ENCODE results near the gene SH3GL3.
A peak's percentile ranks its signal among the peaks of the same experiment; 100 is the strongest.

The SH3GL3 gene

DNA sequence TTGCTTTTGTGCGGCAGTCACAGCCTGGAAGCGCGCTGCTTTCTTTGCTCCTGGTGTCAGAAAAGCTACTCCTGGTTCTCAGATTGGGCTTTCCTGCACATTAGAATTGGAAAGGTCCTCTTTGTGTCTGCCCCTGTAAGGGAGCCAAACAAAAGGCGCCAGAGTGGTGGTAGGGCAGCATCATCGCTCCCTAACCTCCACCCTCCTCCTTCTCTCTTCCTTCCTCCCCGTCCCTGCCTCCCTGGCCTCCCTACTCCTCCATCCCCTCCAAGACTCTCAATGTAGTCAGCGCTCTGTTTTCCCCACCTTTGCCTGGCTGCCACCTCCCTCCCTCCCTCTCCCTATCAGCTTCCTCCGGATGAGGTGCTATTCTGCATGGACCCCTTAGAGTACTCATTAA is 65.3 kb downstream of the SH3GL3 start:
- no peak for DNase-seq

DNA sequence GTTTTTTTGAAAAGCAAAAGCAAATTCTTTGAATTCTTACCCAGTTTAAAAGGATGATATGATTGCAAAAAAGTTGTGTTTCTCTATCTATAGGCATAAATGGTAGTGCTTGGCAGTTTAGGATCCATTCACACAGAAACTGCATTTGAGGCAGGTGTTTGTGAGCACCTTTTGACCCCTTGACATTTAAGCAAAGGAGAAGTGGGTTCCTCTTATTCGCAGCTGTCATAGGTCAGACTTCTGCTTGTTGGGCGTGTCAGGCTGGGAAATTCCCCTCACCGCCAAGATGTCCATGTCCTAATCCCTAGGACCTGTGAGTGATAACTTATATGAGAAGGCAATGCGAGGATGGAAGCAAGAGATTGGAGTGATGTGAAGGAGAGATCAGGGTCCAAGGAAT is 67.4 kb downstream of the SH3GL3 start:
- no peak for DNase-seq

DNA sequence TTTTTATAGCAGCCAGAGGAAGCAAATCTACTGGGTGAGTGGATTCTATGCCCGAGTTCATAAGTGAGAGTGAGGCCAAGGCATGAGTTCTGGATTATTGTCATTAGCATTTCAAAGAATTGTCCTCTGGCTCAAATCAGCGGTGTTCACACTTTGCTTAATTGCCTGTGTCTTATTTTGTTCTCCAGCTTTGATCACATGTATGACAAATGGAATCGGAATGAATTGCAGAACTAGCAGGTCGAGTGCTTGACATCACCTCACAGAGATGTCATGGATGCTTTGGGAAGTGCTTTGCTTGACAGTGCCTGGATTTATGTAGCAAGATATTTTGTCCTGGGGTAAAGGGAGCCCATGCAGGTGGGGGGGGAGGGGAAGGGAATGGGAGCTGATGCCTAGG is 68.0 kb downstream of the SH3GL3 start:
- DNase-seq, result no peak

DNA sequence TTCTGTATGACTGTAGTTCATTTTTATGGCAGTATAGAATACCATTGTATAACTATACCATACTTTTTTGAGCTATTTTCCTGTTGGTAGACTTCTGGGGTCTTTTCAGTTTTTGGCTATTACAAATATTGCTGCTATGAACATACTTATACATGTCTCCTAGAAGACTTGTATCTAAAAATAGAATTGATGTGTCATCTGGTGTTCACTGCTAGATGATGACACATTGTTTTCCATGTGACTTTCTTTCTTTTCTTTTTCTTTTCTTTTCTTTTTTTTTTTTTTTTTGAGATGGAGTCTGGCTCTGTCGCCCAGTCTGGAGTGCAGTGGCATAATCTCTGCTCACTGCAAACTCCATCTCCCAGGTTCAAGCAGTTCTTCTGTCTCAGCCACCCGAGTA is 69.8 kb downstream of the SH3GL3 start:
- DNase-seq, result no peak

DNA sequence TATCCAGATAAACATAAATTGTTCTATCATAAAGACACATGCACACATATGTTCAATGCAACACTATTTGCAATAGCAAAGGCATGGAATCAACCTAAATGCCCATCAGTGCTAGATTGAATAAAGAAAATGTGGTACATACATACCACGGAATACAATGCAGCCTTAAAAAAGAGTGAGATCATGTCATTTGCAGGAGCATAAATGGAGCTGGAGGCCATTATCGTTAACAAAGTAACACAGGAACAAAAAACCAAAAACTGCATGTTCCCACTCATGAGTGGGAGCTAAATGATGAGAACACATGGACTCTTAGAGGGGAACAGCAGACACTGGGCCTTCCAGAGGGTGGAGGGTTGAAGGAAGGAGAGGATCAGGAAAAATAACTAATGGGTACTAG is 79.2 kb downstream of the SH3GL3 start:
- no peak for DNase-seq

DNA sequence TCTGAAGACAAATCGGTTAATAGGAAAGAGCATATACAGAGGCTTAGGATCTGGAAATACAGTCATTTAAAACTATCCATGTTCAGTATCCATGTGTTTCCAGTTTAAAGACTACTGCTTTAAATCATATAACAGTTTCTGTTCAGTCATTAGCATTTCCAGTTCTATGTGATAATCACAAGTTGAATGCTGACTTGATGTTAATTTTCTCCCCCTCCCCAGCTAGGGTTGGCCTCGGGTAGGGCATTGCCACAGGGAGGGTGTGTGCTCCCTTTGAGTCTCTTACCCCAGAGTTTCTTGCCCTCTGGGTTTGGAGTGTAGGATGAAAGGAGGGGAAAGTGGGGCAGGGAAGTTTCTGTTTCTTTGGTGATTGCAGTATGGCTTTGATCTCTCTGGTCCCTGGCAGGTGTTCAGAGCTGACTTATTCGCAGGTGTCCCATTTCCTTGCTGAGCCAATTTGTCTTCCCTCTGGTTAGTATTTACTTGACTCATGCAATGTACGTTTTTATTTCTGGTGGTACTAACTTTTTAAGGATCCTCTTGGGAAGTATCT is 86.3 kb downstream of the SH3GL3 start:
- no peak for DNase-seq

DNA sequence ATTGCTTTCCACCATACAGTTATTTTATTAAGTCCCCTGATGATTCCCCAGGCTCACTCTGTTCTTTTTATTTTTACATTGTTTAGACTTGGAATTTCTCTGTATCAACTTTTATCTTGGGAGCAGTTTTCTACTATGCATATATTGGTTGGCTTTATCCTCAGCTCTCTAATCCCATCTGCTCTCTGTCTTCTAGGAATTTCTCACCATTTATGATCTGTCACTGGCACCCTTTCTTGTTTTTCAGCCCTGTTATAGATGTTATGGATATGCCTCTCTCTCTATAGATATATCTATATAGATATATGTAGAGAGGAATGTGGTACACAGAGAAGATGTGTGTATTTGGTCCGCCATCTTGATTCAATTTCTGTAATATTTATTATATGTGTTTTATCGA is 90.5 kb downstream of the SH3GL3 start:
- DNase-seq, result no peak

DNA sequence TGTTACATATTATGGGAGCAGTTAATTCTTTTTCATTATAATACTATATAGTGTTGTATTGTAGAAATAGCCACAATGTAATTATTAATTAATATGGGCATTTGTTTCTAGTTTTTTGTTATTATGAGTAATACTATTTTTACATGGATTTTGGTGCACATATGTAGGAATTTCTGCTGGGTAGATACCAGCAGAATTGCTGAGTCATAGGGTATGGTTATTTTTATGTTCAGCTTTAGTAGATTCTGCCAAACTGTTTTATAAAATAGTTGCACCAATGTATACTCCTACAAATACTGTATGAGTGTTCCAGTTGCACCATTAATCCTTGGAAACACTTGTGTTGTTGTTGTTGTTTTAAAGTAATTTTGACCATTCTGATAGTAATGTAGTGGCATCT is 91.5 kb downstream of the SH3GL3 start:
- DNase-seq, result no peak

DNA sequence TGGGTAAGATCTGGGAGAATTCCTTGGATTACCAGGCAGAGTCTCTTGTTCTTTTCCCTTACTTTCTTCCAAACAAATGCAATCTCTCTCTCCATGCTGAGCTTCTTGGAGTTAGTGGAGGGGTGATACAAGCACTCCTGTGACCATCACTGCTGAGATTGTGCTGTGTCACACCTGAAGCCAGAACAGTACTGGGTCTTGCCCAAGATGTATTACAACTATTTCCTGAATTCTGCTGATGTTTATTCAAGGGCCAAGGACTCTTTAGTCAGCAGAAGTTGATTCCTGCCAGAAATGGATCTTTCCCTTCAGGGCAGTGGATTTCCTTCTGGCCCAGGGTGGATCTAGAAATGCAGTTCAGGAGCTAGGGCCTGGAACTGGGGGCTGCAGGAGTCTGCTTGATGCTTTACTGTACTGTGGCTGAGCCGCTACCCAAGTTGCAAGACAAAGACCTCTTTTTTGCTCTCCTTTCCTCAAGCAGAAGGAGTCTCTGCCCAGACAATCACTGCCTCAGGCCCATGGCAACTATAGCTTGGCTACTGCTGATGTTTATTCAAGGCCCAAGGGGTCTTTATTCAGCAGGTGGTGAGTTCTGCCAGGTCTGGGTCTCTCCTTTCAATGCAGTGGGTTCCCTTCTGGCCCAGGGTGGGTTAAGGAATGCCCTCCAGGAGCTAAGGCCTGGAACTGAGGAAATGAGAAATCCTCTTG is 98.8 kb downstream of the SH3GL3 start:
- no peak for DNase-seq

DNA sequence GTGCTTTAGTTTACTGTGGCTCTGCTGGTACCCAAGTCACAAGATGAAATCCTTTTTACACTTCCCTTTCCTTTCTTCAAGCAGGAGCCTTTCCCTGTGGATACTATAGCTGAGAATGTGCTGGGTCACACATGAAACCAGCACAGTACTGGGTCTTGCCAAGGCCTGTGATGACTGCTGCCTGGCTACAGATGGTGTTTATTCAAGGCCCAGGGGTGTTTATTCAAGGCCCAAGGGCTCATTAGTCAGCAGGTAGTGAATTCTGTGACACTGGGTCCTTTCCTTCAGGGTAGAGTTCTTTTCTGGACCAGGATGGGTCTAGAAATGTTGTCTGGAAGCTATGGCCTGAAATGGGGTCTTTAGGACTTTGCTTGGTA is 99.4 kb downstream of the SH3GL3 start:
- DNase-seq, result no peak

DNA sequence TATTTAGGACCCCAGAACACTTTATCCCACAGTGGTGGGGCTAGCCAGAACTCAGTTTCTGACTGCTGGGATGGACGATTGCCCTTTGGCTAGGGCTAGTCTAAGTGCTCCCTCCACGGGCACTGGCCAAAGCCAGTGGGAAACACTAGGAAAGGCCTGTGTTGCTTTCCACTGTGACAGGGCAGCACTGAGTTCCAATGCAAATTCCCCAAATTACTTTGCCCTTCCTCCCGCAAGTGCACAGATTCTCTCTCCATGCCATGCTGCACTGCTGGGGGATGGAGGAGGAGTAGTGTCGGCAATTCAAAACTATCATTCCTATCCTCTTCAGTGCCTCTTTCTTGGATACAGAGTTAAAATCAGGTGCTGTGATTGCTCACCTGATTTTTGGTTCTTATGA is 100.0 kb downstream of the SH3GL3 start:
- DNase-seq, result no peak

DNA sequence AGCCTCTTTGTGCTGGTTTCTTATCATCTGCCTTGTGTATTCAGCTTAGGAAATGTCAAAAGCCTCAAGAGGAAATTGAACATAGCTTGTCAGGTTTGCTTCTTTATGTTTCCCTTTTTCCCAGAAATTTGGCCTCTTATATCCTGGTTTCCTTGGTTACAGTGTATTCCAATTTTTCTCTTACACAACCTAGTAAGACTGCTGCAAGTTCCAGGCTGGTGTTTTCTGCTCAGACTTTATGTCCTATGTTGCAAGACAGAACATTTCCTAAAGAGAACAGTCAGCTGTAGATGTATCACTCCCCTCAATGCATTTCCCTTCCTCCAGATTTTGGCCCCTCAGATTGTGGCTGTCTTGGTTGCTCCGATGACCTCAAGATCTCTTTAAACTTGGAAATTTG is 102.5 kb downstream of the SH3GL3 start:
- no peak for DNase-seq

DNA sequence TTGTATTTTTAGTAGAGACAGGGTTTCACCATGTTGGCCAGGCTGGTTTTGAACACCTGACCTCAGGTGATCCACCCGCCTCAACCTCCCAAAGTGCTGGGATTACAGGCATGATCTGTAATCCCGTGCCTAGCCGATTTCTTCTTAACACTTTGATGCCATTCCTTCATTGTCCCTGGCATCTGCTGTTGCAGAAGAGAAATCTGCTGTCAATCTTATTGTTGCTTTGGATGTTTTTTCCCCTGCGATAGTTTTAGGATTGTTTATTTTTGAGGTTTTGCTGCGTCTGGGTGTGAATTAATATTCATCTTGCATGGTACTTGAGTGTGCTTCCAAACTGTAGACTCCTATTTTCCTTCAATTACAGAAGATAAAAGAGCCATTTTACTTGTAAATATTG is 107.4 kb downstream of the SH3GL3 start:
- no peak for DNase-seq

DNA sequence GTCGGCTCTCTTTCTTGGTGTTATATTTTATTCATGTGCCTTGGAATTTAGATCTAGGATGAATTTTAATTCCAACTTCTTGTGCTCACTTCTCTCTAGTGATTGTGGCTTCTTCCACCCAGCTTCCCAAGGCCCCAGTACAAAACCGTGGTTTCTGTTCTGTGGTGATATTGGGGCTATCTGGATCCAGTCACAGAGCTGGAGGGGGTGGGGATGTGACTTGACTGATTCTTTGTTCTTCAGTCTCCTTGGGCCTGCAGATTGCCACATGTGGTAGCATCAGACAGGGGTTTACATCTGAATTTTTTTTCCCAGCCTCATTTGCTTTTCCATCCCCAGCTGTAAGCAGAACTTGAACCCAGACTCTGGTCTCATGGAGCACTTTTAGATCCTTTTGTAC is 108.2 kb downstream of the SH3GL3 start:
- no peak for DNase-seq

DNA sequence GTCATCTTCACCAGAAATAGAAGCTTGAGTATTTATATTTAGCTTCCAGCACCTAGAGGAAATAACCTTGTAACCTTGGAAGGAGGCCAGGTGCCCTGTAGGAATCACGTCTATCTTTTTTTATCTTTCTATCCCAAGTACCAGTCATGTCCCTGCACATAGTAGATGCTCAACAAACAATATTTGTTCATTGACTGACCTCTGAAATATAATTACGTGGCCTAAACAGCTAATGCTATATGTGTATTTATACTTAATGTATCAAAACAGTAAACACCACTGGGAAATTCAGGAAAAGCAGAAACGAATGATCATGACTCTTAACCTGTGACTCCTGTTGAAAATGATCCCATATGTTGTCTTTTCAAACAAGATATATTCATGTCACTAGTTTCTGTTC is 108.9 kb downstream of the SH3GL3 start:
- DNase-seq, result no peak

DNA sequence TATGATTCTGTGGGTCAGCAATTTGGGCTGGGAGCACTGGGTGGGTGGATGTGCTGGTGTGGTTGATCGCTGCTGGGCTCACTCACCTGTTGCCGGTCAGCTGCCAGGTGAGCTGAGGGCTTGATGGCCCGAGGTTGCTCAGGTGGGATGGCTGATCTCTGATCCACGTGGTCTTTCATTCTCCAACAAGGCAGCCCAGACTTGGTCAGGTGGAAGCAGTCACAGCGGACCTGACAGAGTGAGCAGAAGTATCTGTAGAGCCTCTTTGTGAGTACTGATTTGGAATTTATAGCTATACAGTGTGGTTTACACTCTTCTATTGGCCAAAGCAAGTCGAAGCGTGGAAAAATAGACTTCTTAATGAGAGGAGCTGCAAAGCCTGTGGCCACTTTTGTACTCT is 109.6 kb downstream of the SH3GL3 start:
- no peak for DNase-seq

DNA sequence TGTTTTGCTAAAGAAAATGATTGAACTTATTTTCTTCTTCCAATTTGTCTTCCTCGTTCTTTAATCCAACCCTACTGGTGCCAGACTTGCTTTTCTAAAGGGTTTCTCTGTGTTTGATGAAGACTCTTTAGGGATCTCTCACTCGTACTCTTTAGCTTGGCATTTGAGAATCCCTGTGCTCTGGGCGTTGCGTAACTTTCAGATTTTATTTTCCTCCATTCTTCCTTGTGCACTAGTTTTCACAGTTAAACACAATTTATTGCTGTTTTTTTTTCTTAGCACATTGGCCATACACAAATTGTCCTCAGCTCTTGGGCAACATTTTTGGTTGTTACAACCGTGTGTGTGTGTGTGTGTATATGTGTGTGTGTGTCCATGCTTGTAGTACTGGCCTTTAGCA is 111.0 kb downstream of the SH3GL3 start:
- DNase-seq, result no peak

DNA sequence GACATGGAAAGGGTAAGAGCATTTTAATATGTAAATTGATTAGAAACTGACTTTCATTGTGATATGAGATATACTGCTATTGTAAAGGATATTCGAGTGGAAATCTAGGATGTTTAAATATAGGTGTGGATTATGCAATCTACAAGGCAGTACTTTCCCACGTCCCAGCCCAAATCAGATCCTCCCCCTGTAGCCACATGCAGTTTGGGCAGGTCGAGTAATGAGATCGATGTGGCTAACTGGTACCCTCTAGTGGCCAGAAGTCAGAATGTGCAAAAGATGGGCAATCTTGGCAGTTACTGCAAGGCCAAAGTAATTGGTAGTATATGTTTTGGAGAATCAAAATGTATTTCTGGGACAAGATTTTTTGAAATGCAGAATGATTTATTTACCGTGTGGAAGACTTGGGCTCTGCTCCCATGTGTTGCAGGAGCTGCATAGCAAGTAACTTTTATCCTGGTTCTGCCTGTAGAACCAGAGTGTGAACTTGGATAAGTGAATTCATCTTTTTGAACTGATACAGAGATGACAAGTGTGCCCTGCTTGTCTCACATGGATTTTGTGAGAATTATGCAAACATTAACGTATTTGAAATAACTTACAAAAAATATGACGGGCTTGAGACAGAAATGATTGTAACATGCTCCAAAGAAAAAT is 112.3 kb downstream of the SH3GL3 start:
- DNase-seq, result peak; percentile 10 to 18

DNA sequence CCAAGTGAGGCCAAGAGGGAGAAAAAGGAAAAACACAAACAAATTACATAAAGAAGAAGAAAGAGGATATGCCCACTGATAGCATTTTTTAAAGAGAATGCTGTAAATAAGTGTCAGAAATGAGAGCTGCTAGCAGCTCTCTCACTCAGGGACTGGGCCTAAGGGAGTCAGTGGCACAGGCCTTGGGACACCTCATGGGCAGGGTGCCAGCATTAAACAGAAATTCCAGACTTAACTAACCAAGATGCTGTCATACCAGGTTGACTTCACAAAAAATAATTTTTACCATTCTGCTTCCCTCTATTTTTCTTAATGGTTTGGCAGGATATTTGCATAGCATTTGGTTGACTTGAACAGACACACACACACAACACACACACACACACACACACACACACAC is 114.5 kb downstream of the SH3GL3 start:
- no peak for DNase-seq

DNA sequence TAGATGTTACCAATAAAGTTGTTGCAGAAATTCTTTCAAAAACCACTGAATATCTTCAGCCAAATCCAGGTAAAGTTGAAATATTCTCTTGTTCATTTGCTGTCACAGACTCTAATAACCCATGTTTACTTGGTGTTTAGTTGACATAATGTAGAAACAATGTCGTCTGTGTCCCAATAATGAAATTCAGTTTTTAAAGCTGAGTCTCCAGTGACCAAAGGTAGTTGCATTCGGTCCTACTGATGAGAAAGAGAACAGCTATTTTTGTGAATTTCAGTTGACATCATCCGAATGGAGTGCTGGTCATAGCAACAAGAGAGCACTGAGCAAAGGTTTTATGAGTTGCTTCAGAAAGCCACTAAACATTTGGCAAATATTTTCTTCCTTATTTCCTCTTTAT is 118.0 kb downstream of the SH3GL3 start:
- no peak for DNase-seq

DNA sequence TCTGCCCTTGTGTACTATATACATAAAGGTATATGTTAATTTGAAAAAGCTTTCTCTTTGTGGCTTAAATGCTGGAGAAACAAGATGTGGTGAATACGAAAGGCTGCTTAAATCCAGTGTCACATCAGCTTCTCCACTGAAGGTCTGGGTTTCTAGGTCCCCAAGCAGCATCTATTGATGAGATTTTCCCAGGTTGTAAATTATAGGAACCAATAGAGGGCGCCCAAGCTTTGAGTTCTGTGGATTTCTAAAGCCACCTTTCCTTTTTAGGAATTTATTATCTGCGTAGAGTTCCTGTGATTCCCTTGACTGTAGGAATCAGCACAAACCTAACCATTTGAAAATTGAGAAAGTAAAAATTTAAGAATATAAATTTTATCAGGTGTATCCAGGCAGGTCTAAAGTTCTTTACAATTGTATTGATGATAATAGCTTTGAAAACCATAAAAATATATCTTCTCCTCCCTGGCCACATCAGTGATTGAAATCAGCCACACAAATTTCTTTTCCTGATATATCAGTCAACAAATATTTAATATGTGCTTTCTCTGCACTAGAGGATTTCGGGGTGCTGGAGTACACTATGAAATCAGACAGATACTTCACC is 118.5 kb downstream of the SH3GL3 start:
- DNase-seq, result no peak

DNA sequence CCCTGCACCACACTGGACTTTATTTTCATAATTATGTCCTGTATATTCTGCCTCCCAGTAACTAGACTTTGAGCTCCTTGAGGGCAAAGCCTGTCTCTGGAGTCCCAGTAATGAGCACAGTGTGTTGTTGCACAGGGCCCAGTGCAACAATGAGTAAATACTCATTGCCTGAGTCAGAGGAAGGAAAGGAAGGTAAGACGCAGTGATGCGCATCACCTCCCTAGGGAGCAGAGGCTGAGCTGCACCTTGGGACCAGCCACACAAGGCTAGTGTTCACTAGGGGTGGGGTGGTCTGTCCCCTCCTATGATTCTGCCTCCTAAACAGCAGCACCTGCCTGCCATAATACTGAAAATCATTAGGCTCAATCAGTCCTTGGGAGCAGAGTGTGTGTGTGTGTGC is 120.2 kb downstream of the SH3GL3 start:
- DNase-seq, result no peak

DNA sequence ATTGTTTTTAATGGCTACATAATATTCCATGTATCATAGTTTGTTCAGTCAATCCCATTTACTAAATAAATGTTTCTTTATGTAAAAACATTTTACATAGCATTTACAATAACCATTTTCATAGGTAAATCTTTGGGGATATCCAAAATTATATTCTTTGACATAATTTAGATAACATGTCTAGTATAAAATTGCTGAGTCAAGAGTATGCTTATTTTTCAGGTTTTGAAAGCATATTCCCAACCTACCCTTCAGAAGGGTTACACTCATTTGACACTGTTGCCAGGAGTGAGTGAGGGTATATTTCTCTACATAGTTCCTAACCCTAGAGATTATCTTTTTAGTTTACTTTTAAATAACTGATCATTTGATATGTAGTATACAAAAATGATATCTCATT is 122.2 kb downstream of the SH3GL3 start:
- DNase-seq, result no peak

DNA sequence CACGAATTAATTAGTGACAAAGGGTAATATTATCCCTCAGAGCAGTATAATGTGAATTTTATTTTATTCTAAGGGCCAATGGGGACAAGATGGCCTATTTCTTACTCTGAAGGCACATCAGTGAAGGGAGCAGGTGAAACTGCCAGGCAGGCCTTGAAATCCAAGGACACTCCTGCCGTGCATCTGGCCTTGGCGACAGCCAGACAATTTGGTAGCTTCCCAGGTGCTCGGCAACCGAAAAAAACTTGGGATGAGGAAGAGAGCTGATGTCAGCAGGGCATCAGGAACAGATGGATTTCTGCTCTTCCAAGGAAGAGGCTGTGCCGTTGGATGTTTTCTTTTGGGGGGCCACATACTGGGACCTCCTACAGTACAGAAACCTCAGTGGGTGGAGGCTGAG is 123.6 kb downstream of the SH3GL3 start:
- DNase-seq, result no peak
